Measurements from ENCODE around the gene DGKI. TPM values are rescaled to one million over a fixed set of nuclear protein-coding genes. Genes with fewer than 3 reads are reported as not detected.

Gene DGKI
- total RNA-seq, 4 donors from 2014 or later: 0.44 to 1.1 (median 1.0) TPM; not detected in 1

DNA sequence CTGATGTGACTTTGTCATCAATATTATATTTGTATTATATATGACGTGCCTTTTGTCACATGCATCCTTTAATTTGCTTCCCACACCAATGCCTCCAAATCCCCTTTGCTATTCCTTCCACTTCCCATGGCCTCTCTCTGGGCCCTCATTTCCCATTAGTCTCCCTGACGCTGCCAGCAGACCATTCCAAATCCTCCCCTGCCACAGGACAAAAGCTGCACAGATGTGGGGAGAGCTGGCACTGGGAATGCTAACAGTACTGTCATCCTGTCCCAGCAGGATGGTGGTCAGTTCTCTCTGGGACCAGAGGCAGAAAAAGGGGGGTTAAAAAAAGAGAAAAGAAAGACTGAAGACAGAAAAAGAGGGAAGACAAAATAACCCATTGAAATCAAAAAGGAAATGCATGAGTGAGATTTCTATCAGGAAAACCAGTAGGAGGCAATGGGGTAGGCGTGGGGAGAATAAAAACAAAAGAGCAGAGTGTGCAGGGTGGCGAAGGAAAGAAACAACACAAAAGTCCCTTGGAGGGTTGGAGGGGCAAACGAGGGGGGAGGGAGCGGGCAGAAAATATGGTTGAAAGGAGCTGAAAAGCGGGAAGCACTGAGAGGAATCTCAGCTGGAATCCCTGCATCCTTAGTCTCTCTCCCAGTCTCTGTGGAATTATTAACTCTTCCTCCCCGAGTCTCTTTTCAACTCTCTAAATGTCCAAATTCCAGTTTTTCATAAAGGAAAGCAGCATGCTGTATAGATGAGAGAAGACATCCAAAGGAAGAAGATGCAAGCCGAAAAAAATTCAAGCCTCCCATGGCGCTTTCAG is 444.0 kb downstream of the DGKI start:
- TF ChIP-seq POLR2A (IDR thresholded peaks at IDR 0.05): no peak
- TF ChIP-seq, protein P1, sequence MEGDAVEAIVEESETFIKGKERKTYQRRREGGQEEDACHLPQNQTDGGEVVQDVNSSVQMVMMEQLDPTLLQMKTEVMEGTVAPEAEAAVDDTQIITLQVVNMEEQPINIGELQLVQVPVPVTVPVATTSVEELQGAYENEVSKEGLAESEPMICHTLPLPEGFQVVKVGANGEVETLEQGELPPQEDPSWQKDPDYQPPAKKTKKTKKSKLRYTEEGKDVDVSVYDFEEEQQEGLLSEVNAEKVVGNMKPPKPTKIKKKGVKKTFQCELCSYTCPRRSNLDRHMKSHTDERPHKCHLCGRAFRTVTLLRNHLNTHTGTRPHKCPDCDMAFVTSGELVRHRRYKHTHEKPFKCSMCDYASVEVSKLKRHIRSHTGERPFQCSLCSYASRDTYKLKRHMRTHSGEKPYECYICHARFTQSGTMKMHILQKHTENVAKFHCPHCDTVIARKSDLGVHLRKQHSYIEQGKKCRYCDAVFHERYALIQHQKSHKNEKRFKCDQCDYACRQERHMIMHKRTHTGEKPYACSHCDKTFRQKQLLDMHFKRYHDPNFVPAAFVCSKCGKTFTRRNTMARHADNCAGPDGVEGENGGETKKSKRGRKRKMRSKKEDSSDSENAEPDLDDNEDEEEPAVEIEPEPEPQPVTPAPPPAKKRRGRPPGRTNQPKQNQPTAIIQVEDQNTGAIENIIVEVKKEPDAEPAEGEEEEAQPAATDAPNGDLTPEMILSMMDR (IDR thresholded peaks at IDR 0.05): no peak
- intact Hi-C loops (cut with DNase I): no loop called here
- no peaks in the 10 kb centered on the region for H3K27me3 ChIP-seq
- no peaks in the 10 kb centered on the region for H3K36me3 ChIP-seq
- DNase-seq: no peak
- H3K27ac ChIP-seq: no peak overlapping the region
- no peaks in the 10 kb centered on the region for H3K9me3 ChIP-seq
- no peak overlapping the region for H3K4me3 ChIP-seq
- no peaks in the 10 kb centered on the region for H3K4me1 ChIP-seq
- 36 to 57% methylated on average over 10 of the region's 10 CpGs for WGBS, 2 donors

DNA sequence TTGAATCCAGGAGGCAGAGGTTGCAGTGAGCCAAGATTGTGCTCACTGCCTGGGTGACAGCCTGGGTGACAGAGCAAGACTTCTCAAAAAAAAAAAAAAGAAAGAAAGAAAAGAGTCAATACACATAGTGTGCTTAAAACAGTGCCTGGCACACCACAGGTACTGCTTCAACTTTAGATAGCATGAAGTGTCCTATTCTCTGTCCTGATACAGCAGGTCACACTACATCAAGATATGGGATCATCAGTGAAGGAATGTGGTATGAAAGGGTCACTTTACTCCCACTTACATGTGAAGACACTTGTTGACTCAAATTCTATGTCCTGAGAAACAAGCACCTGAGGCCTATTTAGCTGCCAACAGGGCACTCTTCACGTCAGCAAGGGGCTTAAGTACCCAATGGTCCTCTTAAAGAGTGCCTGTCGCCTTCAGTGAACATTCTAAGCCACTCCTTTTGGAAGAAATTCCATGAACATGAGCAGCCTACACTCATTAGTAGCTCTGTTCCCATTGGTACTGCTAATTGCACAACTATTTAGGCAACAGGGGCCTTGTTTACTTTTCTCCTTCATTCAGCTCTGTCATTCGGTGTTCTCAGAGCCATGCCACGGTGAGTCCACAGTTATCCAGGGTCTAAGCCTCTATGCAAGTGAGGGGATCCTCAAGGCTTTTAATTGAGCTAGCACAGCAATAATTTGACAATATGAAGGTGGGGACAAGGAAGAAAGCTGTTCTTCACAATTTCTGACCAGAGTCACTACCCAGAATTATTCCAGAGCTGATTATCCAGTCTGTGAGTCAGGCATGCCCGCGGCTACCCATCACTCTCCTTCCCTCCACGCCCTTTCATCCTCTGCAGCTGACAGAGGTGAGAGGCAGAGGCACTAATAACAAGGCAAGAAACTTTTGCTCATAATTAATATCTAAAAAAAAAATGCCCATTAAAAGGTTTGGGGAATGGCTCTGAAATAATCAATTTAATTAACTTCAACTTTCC is 446.6 kb downstream of the DGKI start:
- Histone ChIP-seq H3K27me3 (no peaks in the 10 kb centered on the region), H3K4me3 (no peak overlapping the region), H3K4me1 (no peaks in the 10 kb centered on the region), H3K36me3 (no peaks in the 10 kb centered on the region), H3K27ac (no peak overlapping the region), H3K9me3 (no peaks in the 10 kb centered on the region)
- no peak for TF ChIP-seq POLR2A (IDR thresholded peaks at IDR 0.05)
- WGBS, 2 donors: 65 to 75% methylated on average over 7 of the region's 7 CpGs
- intact Hi-C loops (cut with DNase I): no loop called here
- DNase-seq: no peak

DNA sequence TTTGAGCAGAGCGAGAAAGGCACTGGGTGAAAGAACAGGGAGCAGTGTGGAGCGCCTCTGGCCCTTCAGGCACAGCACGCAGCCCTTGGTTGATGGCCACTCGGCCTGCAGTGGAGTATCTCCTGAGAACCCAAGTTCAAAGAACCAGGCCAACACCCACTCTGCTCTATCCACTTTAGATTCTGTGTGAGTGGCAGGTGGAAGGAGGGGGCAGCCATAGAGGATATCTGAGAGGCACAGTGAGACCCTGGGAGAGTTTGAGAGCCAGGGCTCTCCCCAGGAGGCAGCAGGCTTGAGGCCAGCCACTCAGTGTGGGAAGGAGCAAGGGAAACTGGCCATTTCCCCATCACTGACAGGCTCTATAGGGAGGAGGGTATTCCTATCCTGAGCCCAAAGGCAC is 450.7 kb downstream of the DGKI start:
- Histone ChIP-seq H3K9me3 (no peaks in the 10 kb centered on the region), H3K27me3 (no peaks in the 10 kb centered on the region), H3K36me3 (no peaks in the 10 kb centered on the region), H3K4me1 (no peaks in the 10 kb centered on the region), H3K4me3 (no peak overlapping the region), H3K27ac (no peak overlapping the region)
- no peak for DNase-seq
- intact Hi-C loops (cut with DNase I): no loop called here
- 70 to 93% methylated on average over 3 to 4 of the region's 4 CpGs for WGBS, 2 donors
- TF ChIP-seq, protein P1 (IDR thresholded peaks at IDR 0.05): no peak
- TF ChIP-seq POLR2A (IDR thresholded peaks at IDR 0.05): no peak

- 78% methylated on average over 7 to 9 of the region's 9 CpGs for WGBS, 2 donors
- TF ChIP-seq POLR2A (IDR thresholded peaks at IDR 0.05): no peak
- TF ChIP-seq, protein P1 (IDR thresholded peaks at IDR 0.05): no peak
- H3K27ac ChIP-seq: no peak overlapping the region
- no peak for DNase-seq
- H3K27me3 ChIP-seq: no peaks in the 10 kb centered on the region
- H3K4me3 ChIP-seq: no peak overlapping the region
- no peaks in the 10 kb centered on the region for H3K9me3 ChIP-seq
- H3K36me3 ChIP-seq: no peaks in the 10 kb centered on the region
- intact Hi-C loops (cut with DNase I): no loop called here
- H3K4me1 ChIP-seq: no peaks in the 10 kb centered on the region
These were observed 451.4 kb downstream of the DGKI start for GRCh38 chr7:137395420-137395819.

DNA sequence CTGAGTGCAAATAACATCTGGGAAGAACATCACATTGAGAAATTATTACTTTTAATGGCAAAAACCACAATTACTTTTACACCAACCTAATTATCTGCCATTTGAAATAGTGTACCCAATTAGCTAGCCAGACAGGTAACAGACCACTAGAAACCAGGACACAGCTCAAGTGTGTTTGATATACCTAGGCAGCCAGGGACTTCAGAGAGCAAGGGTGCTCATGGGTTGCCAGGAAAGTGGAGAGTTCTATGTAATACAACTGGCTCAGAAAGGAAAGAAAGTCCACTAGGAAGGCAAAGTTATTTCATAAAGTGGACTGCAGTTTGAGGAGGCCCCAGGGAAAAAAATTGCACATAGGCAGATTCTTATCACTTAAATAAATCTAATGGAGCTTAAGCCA is 453.2 kb downstream of the DGKI start:
- Histone ChIP-seq H3K4me1 (no peaks in the 10 kb centered on the region), H3K9me3 (no peaks in the 10 kb centered on the region), H3K36me3 (no peaks in the 10 kb centered on the region), H3K27ac (no peak overlapping the region), H3K27me3 (no peaks in the 10 kb centered on the region), H3K4me3 (no peak overlapping the region)
- no peak for DNase-seq
- intact Hi-C loops (cut with DNase I): no loop called here
- TF ChIP-seq POLR2A (IDR thresholded peaks at IDR 0.05): no peak
- TF ChIP-seq, protein P1 (IDR thresholded peaks at IDR 0.05): no peak
